ENCODE data around the gene ADAMTS12.

GRCh38 chr5:33582417-33582816 is 309.4 kb downstream of the ADAMTS12 start:
- TF ChIP-seq ZNF24 (IDR thresholded peaks at IDR 0.05) (no peak), HDGF (IDR thresholded peaks at IDR 0.05) (no peak), ASH2L (IDR thresholded peaks at IDR 0.05; ENCODE audit: borderline replicate concordance, low read depth) (no peak), ZZZ3 (IDR thresholded peaks at IDR 0.05; ENCODE audit: control insufficient read depth, insufficient read length, low read depth) (no peak), SREBF2 (IDR thresholded peaks at IDR 0.05; ENCODE audit: low read length) (no peak), BCL11A (IDR thresholded peaks at IDR 0.05; ENCODE audit: low read depth, low read length) (no peak), POLR2AphosphoS2 (IDR thresholded peaks at IDR 0.05; ENCODE audit: low read depth, low read length) (no peak), NFYB (IDR thresholded peaks at IDR 0.05; ENCODE audit: insufficient read depth, low read depth, low read length) (no peak), EZH2 (IDR thresholded peaks at IDR 0.05; ENCODE audit: borderline replicate concordance, control insufficient read depth, low read depth, low read length) (no peak), ZSCAN29 (IDR thresholded peaks at IDR 0.05) (no peak), GABPA (IDR thresholded peaks at IDR 0.05; ENCODE audit: low read depth) (no peak), RFX5 (IDR thresholded peaks at IDR 0.05; ENCODE audit: low read depth, low read length) (no peak), MYC (IDR thresholded peaks at IDR 0.05; ENCODE audit: insufficient read depth, insufficient read length, insufficient replicate concordance, low read length, severe bottlenecking) (no peak), REST (IDR thresholded peaks at IDR 0.05; ENCODE audit: low read depth, low read length) (no peak)
